Adrenal gland (tissue), 12 donors: Measurements from ENCODE around the gene BRD4. TPM values are rescaled to one million over a fixed set of nuclear protein-coding genes. Genes with fewer than 3 reads are reported as not detected.

Experiments
- DNase-seq, 7 donors: peaks; one replicate each; pipeline ENCODE4 v3.0.0-alpha.2; 2019 to 2020
- H3K27ac ChIP-seq, 5 donors: fragments of 200-600 bp; sonication (generic) in 4 of 5; 1 replicate in 3 of 5; 2 replicates in 2 of 5; pipeline versions ENCODE4 v1.5.1 to v1.8.0; 2016 to 2020; ENCODE audit warnings: mild to moderate bottlenecking in 1 of 5
- H3K27me3 ChIP-seq: fragments of 200-600 bp; 2 replicates; pipeline ENCODE4 v1.8.0; 2021
- H3K36me3 ChIP-seq, 2 donors: fragments of 200-600 bp; replicated peaks in 1 of 2; 1 replicate in 1 of 2; 2 replicates in 1 of 2; pipeline versions ENCODE4 v1.5.1 to v1.8.0; 2018 to 2022
- H3K4me1 ChIP-seq, 2 donors: fragments of 200-600 bp; replicated peaks in 1 of 2; 1 replicate in 1 of 2; 2 replicates in 1 of 2; pipeline versions ENCODE4 v1.5.1 to v1.8.0; 2018 to 2021
- H3K4me3 ChIP-seq, 4 donors: fragments of 200-600 bp; sonication (generic) in 3 of 4; one replicate each; pipeline ENCODE4 v1.5.1; 2016 to 2018
- H3K9me3 ChIP-seq, 3 donors: fragments of 200-600 bp; sonication (generic) in 1 of 3; replicated peaks in 1 of 3; 1 replicate in 2 of 3; 2 replicates in 1 of 3; pipeline versions ENCODE4 v1.5.1 to v1.8.0; 2016 to 2021
- CTCF ChIP-seq, 6 experiments: fragments of 450-650 bp in 4 of 6; fragments of 200-600 bp in 2 of 6; sonication (generic) in 1 of 6; IDR thresholded peaks; 1 replicate in 5 of 6; 2 replicates in 1 of 6; pipeline versions ENCODE4 v1.5.1 to v1.8.0; 2016 to 2021; ENCODE audit warnings: antibody characterized with exemption in 6 of 6, mild to moderate bottlenecking in 2 of 6, moderate library complexity in 1 of 6
- POLR2A ChIP-seq, 2 donors: fragments of 450-650 bp; IDR thresholded peaks; one replicate each; pipeline ENCODE4 v1.6.1; 2017; ENCODE audit warnings: antibody characterized with exemption in 2 of 2, mild to moderate bottlenecking in 2 of 2, moderate library complexity in 1 of 2
- WGBS, 4 donors: extraction: QIAGEN DNeasy Blood & Tissue Kit in 2 of 4; methylation state at CpG; one replicate each; pipeline versions ENCODE4 v1.1.5 to v1.1.7; 2013 to 2017; 5-methylcytosine and 5-hydroxymethylcytosine counted together
- intact Hi-C, 2 donors: fragments of 100-400 bp; cut with DNase I; formaldehyde crosslinking; loops; one replicate each; pipeline versions ENCODE4 v1.14.1 to v1.15.0; 2022 to 2023
- polyA plus RNA-seq, 3 donors: library from polyadenylated mRNA; stranded (reverse); fragments of 200-250 nt in 2 of 3; fragments of 350-450 nt in 1 of 3; fragmentation: Illumina TruSeq in 1 of 3; extraction: RNeasy Lipid Tissue Mini Kit (QIAGEN cat#74804) in 1 of 3; gene quantifications; one replicate each; pipeline ENCODE4 v1.2.3, GENCODE V29; 2013 to 2014
- total RNA-seq, 9 donors: library from RNA; depleted of rRNA in 4 of 9; stranded (reverse); fragments of >200 nt in 4 of 9; fragments of 120-200 nt in 1 of 9; fragmentation: NEBNext Ultra II Directional in 1 of 9; extraction: Animal tissue kit (Norgen Biotek cat#: 25700) in 1 of 9; gene quantifications; one replicate each; pipeline versions ENCODE4 v1.1.0 to v1.2.4, GENCODE V29; 2013 to 2023
- donor health status: healthy with polysubstance abuse.
- donor health status: Bipolar disorder and iron deficiency.
- donor health status: DM: yes; HTN: yes; CAD: no.
- donor health status: DM: no; HTN: no; CAD: no.
- donor health status: DM: no; HTN: no; CAD: no.
- donor health status: DM: yes; HTN: yes; CAD: no.

The BRD4 gene
- total and polyA plus RNA-seq, 12 donors, result 10.1 to 109 (median 34.9) TPM

- 87 to 95% (median 89%) methylated on average over 2 to 6 of the region's 6 CpGs for WGBS, 4 donors
- Histone ChIP-seq H3K4me3 (no peak overlapping the region), H3K9me3 (no peaks in the 10 kb centered on the region), H3K4me1 (peaks cover 0 to 6% of the 10 kb centered on the region in 2 donors), H3K27me3 (no peaks in the 10 kb centered on the region), H3K36me3 (peaks cover 0 to 100% of the 10 kb centered on the region in 2 donors), H3K27ac (no peak overlapping the region)
- DNase-seq, result no peak
- intact Hi-C loops, result loop anchor here in 1 of 2 donors (5.0 kb wide), 1 partner anchor 80 kb away; no protein-coding TSS in a partner anchor
- TF ChIP-seq POLR2A (IDR thresholded peaks at IDR 0.05) (no peak), CTCF (IDR thresholded peaks at IDR 0.05) (no peak)
Measured at GRCh38 chr19:15257782-15258181, 74.6 kb downstream of the BRD4 start.

- peaks cover 8 to 16% of the 10 kb centered on the region in 2 donors for H3K4me1 ChIP-seq
- 86 to 94% (median 88%) methylated on average over 7 to 22 of the region's 22 CpGs for WGBS, 4 donors
- H3K27ac ChIP-seq, result peak overlapping the region in 2 of 5 donors; percentile 1 to 29
- H3K27me3 ChIP-seq, result no peaks in the 10 kb centered on the region
- H3K4me3 ChIP-seq, result no peak overlapping the region
- intact Hi-C loops, result loop anchor here in 1 of 2 donors (5.0 kb wide), 1 partner anchor 80 kb away; no protein-coding TSS in a partner anchor
- no peaks in the 10 kb centered on the region for H3K9me3 ChIP-seq
- DNase-seq, result no peak
- TF ChIP-seq POLR2A (IDR thresholded peaks at IDR 0.05) (no peak), CTCF (IDR thresholded peaks at IDR 0.05) (no peak)
- H3K36me3 ChIP-seq, result peaks cover 0 to 96% of the 10 kb centered on the region in 2 donors
Measured at GRCh38 chr19:15256708-15257331, 75.5 kb downstream of the BRD4 start.

- intact Hi-C loops, result loop anchor here in 1 of 2 donors (5.0 kb wide), 1 partner anchor 78 kb away; no protein-coding TSS in a partner anchor
- no peak for DNase-seq
- whole genome bisulfite sequencing, 4 donors, result 84 to 89% (median 87%) methylated on average over 14 to 22 of the region's 22 CpGs
- H3K36me3 ChIP-seq, result peaks cover 0 to 83% of the 10 kb centered on the region in 2 donors
- H3K4me3 ChIP-seq, result no peak overlapping the region
- H3K27ac ChIP-seq, result no peak overlapping the region
- H3K27me3 ChIP-seq, result no peaks in the 10 kb centered on the region
- peaks cover 21 to 29% of the 10 kb centered on the region in 2 donors for H3K4me1 ChIP-seq
- no peaks in the 10 kb centered on the region for H3K9me3 ChIP-seq
- no peak for TF ChIP-seq POLR2A (IDR thresholded peaks at IDR 0.05)
- TF ChIP-seq CTCF (IDR thresholded peaks at IDR 0.05), result no peak
Measured at GRCh38 chr19:15255359-15255990, 76.9 kb downstream of the BRD4 start.

GRCh38 chr19:15254547-15254946 lies 77.8 kb downstream of the BRD4 start:
- peaks cover 0 to 74% of the 10 kb centered on the region in 2 donors for H3K36me3 ChIP-seq
- DNase-seq, result no peak
- H3K4me3 ChIP-seq, result no peak overlapping the region

More at GRCh38 chr19:15254547-15254946, 77.8 kb downstream of the BRD4 start:
- no peak for TF ChIP-seq POLR2A (IDR thresholded peaks at IDR 0.05)
- TF ChIP-seq CTCF (IDR thresholded peaks at IDR 0.05), result no peak
- no peaks in the 10 kb centered on the region for H3K27me3 ChIP-seq
- H3K4me1 ChIP-seq, result peaks cover 28 to 38% of the 10 kb centered on the region in 2 donors
- no peaks in the 10 kb centered on the region for H3K9me3 ChIP-seq
- WGBS, 4 donors, result 86 to 96% (median 91%) methylated on average over 10 of the region's 10 CpGs
- peak overlapping the region in 2 of 5 donors; percentile 88 to 96 for H3K27ac ChIP-seq
- intact Hi-C loops, result loop anchor here in 1 of 2 donors (5.0 kb wide), 1 partner anchor 77 kb away; no protein-coding TSS in a partner anchor
